IMR-90 (cell line): Measurements from ENCODE around the gene LMNTD2. TPM values are rescaled to one million over a fixed set of nuclear protein-coding genes. Genes with fewer than 3 reads are reported as not detected.

Experiments used
- ATAC-seq: fragments of 200-7000 bp; cut with Tn5 transposase; 2 replicates; pipeline ENCODE4 v1.9.1; 2020; ENCODE audit warnings: low read depth, mild to moderate bottlenecking, moderate library complexity
- BruUV-seq: library from RNA; stranded (reverse); fragments of 400-500 nt; replicated peaks from 2 replicates; lab custom pipeline; 2021; lab: Mats Ljungman, UMichigan
- CTCF ChIA-PET: fragments of 300-600 bp; formaldehyde crosslinking; extraction: SDS; loops from one replicate; lab custom pipeline; 2021; ENCODE audit warnings: antibody characterized with exemption; lab: Yijun Ruan, JAX
- POLR2A ChIA-PET: fragments of 300-600 bp; sonication (Branson Sonifier 250); formaldehyde crosslinking; loops from one replicate; lab custom pipeline; 2022; ENCODE audit warnings: antibody characterized with exemption; ENCODE audit not compliant: unreplicated experiment; lab: Charles Lee
- DNase-seq: peaks from one replicate; pipeline ENCODE4 v3.0.0; 2013
- H2AFZ ChIP-seq: replicated peaks from 2 replicates; pipeline ENCODE3; 2013; ENCODE audit warnings: low read length, mild to moderate bottlenecking; ENCODE audit not compliant: poor library complexity
- H2AK5ac ChIP-seq: 2 replicates; pipeline ENCODE4 v1.6.1; 2013; ENCODE audit warnings: low read depth, low read length, inconsistent platforms
- H2AK9ac ChIP-seq: replicated peaks from 2 replicates; pipeline ENCODE3; 2013; ENCODE audit warnings: mild to moderate bottlenecking, low read depth, low read length, moderate library complexity; ENCODE audit not compliant: poor library complexity
- H2BK120ac ChIP-seq: 2 replicates; pipeline ENCODE4 v1.6.1; 2013; ENCODE audit warnings: low read depth, low read length, inconsistent platforms
- H2BK15ac ChIP-seq: 3 replicates; pipeline ENCODE4 v1.6.1; 2013; ENCODE audit warnings: low read depth, low read length, inconsistent platforms
- H2BK20ac ChIP-seq: 2 replicates; pipeline ENCODE4 v1.6.1; 2013; ENCODE audit warnings: low read depth, mild to moderate bottlenecking, inconsistent platforms, low read length, moderate library complexity
- H2BK5ac ChIP-seq: 2 replicates; pipeline ENCODE4 v1.6.1; 2013; ENCODE audit warnings: mild to moderate bottlenecking, low read depth, low read length, inconsistent platforms; ENCODE audit not compliant: poor library complexity, severe bottlenecking
- H3K14ac ChIP-seq: replicated peaks from 2 replicates; pipeline ENCODE4 v1.6.1; 2013; ENCODE audit warnings: low read depth, low read length, inconsistent platforms
- H3K18ac ChIP-seq: 2 replicates; pipeline ENCODE4 v1.6.1; 2013; ENCODE audit warnings: low read depth, low read length, control low read depth
- H3K23ac ChIP-seq: 2 replicates; pipeline ENCODE4 v1.6.1; 2013; ENCODE audit warnings: low read depth, low read length, inconsistent platforms
- H3K27ac ChIP-seq: 2 replicates; pipeline ENCODE4 v1.5.1; 2013; ENCODE audit warnings: mild to moderate bottlenecking, control low read depth, low read length; ENCODE audit not compliant: insufficient read depth
- H3K27me3 ChIP-seq: 2 replicates; pipeline ENCODE4 v1.6.1; 2013; ENCODE audit warnings: low read length; ENCODE audit not compliant: control insufficient read depth, insufficient read depth
- H3K36me3 ChIP-seq: 2 replicates; pipeline ENCODE4 v1.6.1; 2013; ENCODE audit warnings: low read length, mixed read lengths; ENCODE audit not compliant: control insufficient read depth, insufficient read depth
- H3K4ac ChIP-seq: 2 replicates; pipeline ENCODE4 v1.6.1; 2013; ENCODE audit warnings: low read depth, low read length, inconsistent platforms
- H3K4me1 ChIP-seq: 2 replicates; pipeline ENCODE4 v1.6.1; 2013; ENCODE audit warnings: low read length, mixed read lengths; ENCODE audit not compliant: control insufficient read depth, insufficient read depth
- H3K4me2 ChIP-seq: 2 replicates; pipeline ENCODE4 v1.6.1; 2013; ENCODE audit warnings: low read depth, mild to moderate bottlenecking, control low read depth, low read length, moderate library complexity
- H3K4me3 ChIP-seq: 2 replicates; pipeline ENCODE4 v1.5.1; 2013; ENCODE audit warnings: low read depth, mild to moderate bottlenecking, control low read depth, low read length, moderate library complexity; ENCODE audit not compliant: insufficient read depth
- H3K56ac ChIP-seq: 2 replicates; pipeline ENCODE4 v1.6.1; 2013; ENCODE audit warnings: low read length, inconsistent platforms; ENCODE audit not compliant: insufficient read depth; ENCODE audit errors: extremely low read depth
- H3K79me1 ChIP-seq, 2 experiments: 2 replicates each; pipeline ENCODE4 v1.6.1; 2013; ENCODE audit warnings: low read length in 2 of 2, inconsistent platforms in 1 of 2, low read depth in 1 of 2
- H3K9ac ChIP-seq: 2 replicates; pipeline ENCODE4 v1.6.1; 2013; ENCODE audit warnings: low read depth, low read length, control low read depth
- H3K9me1 ChIP-seq: 2 replicates; pipeline ENCODE4 v1.6.1; 2013; ENCODE audit warnings: low read length, inconsistent platforms; ENCODE audit not compliant: insufficient read depth
- H3K9me3 ChIP-seq: 2 replicates; pipeline ENCODE4 v1.6.1; 2013; ENCODE audit warnings: low read length; ENCODE audit not compliant: control insufficient read depth, insufficient read depth
- H4K20me1 ChIP-seq: 2 replicates; pipeline ENCODE4 v1.6.1; 2013; ENCODE audit warnings: low read length, inconsistent platforms; ENCODE audit not compliant: insufficient read depth
- H4K5ac ChIP-seq: 2 replicates; pipeline ENCODE4 v1.6.1; 2013; ENCODE audit warnings: mild to moderate bottlenecking, low read depth, low read length, control low read depth
- H4K8ac ChIP-seq, 2 experiments: 2 replicates each; pipeline ENCODE4 v1.6.1; 2013; ENCODE audit warnings: low read depth in 2 of 2, low read length in 2 of 2, control low read depth in 1 of 2, inconsistent platforms in 1 of 2
- H4K91ac ChIP-seq: 2 replicates; pipeline ENCODE4 v1.6.1; 2013; ENCODE audit warnings: low read depth, low read length, inconsistent platforms; ENCODE audit not compliant: insufficient read depth
- BHLHE40 ChIP-seq: fragments of 150-350 bp; IDR thresholded peaks from 2 replicates; pipeline ENCODE4 v1.6.1; 2016; ENCODE audit warnings: mild to moderate bottlenecking, low read depth, low read length
- CEBPB ChIP-seq: IDR thresholded peaks from 2 replicates; pipeline ENCODE4 v1.6.1; 2012; ENCODE audit warnings: low read depth, low read length, improper control_type of control experiment
- CTCF ChIP-seq: conservative IDR thresholded peaks from 2 replicates; pipeline ENCODE4 v1.5.1; 2012; ENCODE audit warnings: mild to moderate bottlenecking, low read depth, low read length, improper control_type of control experiment
- FOS ChIP-seq: fragments of 150-350 bp; IDR thresholded peaks from 2 replicates; pipeline ENCODE4 v1.6.1; 2016; ENCODE audit warnings: low read depth, low read length
- MAZ ChIP-seq: IDR thresholded peaks from 2 replicates; pipeline ENCODE4 v1.6.1; 2012; ENCODE audit warnings: low read depth, mild to moderate bottlenecking, low read length, improper control_type of control experiment, moderate library complexity, borderline replicate concordance
- NFE2L2 ChIP-seq: fragments of 150-350 bp; IDR thresholded peaks from 2 replicates; pipeline ENCODE4 v1.6.1; 2016; ENCODE audit warnings: low read depth, mild to moderate bottlenecking, low read length
- RAD21 ChIP-seq: IDR thresholded peaks from 2 replicates; pipeline ENCODE4 v1.6.1; 2012; ENCODE audit warnings: low read length, improper control_type of control experiment
- RFX5 ChIP-seq: IDR thresholded peaks from 2 replicates; pipeline ENCODE4 v1.8.0; 2012; ENCODE audit warnings: low read depth, mild to moderate bottlenecking, low read length, moderate library complexity
- SMC3 ChIP-seq: fragments of 150-350 bp; IDR thresholded peaks from 2 replicates; pipeline ENCODE4 v1.6.1; 2016; ENCODE audit warnings: low read depth, mild to moderate bottlenecking, antibody characterized with exemption, low read length, moderate library complexity
- WGBS, 2 experiments: methylation state at CpG; one replicate each; pipeline versions ENCODE4 v1.1.5 to v1.1.7; 2013; ENCODE audit warnings: missing lambda C conversion rate in 2 of 2; ENCODE audit not compliant: insufficient read length in 1 of 2; ENCODE audit errors: extremely low coverage in 2 of 2; 5-methylcytosine and 5-hydroxymethylcytosine counted together
- dilution Hi-C: fragments of 300-500 bp; cut with HindIII; formaldehyde crosslinking; loops from one replicate; pipeline ENCODE4 v1.14.3; 2018; ENCODE audit warnings: low sequenced_read_pairs; ENCODE audit not compliant: unreplicated experiment
- in situ Hi-C: fragments of 300-500 bp; cut with MboI; formaldehyde crosslinking; loops from 3 replicates; pipeline ENCODE4 v1.14.3; 2019; ENCODE audit warnings: low sequenced_read_pairs, inconsistent platforms, mixed read lengths
- intact Hi-C: fragments of 100-400 bp; cut with micrococcal nuclease; formaldehyde crosslinking; loops from 2 replicates; pipeline ENCODE4 v1.10.0; 2022
- polyA plus RNA-seq, 3 experiments: library from polyadenylated mRNA; depleted of rRNA; stranded (reverse); fragments of >200 nt; gene quantifications; 2 replicates each; pipeline ENCODE4 v1.2.3, GENCODE V29; 2012; ENCODE audit warnings: low replicate concordance in 1 of 3
- total RNA-seq: library from RNA; depleted of rRNA; stranded (reverse); fragments of >200 nt; gene quantifications from 2 replicates; pipeline ENCODE4 v1.2.3, GENCODE V29; 2012

LMNTD2 gene
- total and polyA plus RNA-seq, 2 of the 4 experiments (the other 2 are of a cell fraction): 0.18 to 1.3 TPM

GRCh38 chr11:587978-588380, 27.4 kb upstream of the LMNTD2 start:
- no peak overlapping the region for H2BK20ac ChIP-seq
- no peak overlapping the region for H2AK9ac ChIP-seq
- intact Hi-C loops: no loop called here
- H4K5ac ChIP-seq: no peak overlapping the region
- H3K36me3 ChIP-seq: peaks cover 59% of the 10 kb centered on the region
- dilution Hi-C loops: no loop called here
- H2AK5ac ChIP-seq: 0 out of 2 replicates have a peak overlapping the region, but pooled peaks have one; percentile 21
- H2AFZ ChIP-seq: peak overlapping the region; percentile 57
- H2BK15ac ChIP-seq: no peak overlapping the region
- in situ Hi-C loops: no loop called here
- no peak overlapping the region for H4K8ac ChIP-seq
- no CpG with 5 or more reads among the region's 6 CpGs for WGBS, 2 experiments
- peaks cover 7% of the 10 kb centered on the region; the same call in 1 of the 2 replicates for H3K4me1 ChIP-seq
- H3K23ac ChIP-seq: no peak overlapping the region
- peak; percentile 58 for DNase-seq
- no peak overlapping the region for H4K91ac ChIP-seq
- H4K20me1 ChIP-seq: peaks cover 71% of the 10 kb centered on the region
- TF ChIP-seq MAZ (peak; percentile 54), RAD21 (no peak), RFX5 (no peak), NFE2L2 (no peak), CEBPB (peak; percentile 70), SMC3 (no peak), BHLHE40 (peak; percentile 64), CTCF (no peak), FOS (0 out of 2 replicates have a peak, but pooled peaks have one; percentile 34)
- no TSS peak for BruUV-seq
- H3K27ac ChIP-seq: peak overlapping the region; percentile 44
- peak overlapping the region; percentile 40; the same call in 1 of the 2 replicates for H3K4ac ChIP-seq
- no peak overlapping the region for H3K56ac ChIP-seq
- H3K18ac ChIP-seq: no peak overlapping the region
- peaks cover 37 to 72% of the 10 kb centered on the region in 2 experiments for H3K79me1 ChIP-seq
- no peaks in the 10 kb centered on the region for H3K27me3 ChIP-seq
- peaks cover 12% of the 10 kb centered on the region; the same call in 1 of the 2 replicates for H3K9me1 ChIP-seq
- no peak overlapping the region for H3K4me3 ChIP-seq
- no peak overlapping the region for H3K4me2 ChIP-seq
- H2BK5ac ChIP-seq: peak overlapping the region; percentile 48
- ATAC-seq: peak; percentile 94
- H3K9ac ChIP-seq: no peak overlapping the region
- no peaks in the 10 kb centered on the region for H3K9me3 ChIP-seq
- POLR2A ChIA-PET: no interaction called here
- CTCF ChIA-PET: no interaction called here
- no peak overlapping the region for H2BK120ac ChIP-seq
- no peak overlapping the region for H3K14ac ChIP-seq
